GM21515 (cell line): ENCODE results near the gene MRGPRX2.

ENCODE experiments used
- ATAC-seq: cut with Tn5 transposase; IDR thresholded peaks from one replicate; pipeline ENCODE4 v1.9.1; 2021; ENCODE audit not compliant: unreplicated experiment

The MRGPRX2 gene

DNA sequence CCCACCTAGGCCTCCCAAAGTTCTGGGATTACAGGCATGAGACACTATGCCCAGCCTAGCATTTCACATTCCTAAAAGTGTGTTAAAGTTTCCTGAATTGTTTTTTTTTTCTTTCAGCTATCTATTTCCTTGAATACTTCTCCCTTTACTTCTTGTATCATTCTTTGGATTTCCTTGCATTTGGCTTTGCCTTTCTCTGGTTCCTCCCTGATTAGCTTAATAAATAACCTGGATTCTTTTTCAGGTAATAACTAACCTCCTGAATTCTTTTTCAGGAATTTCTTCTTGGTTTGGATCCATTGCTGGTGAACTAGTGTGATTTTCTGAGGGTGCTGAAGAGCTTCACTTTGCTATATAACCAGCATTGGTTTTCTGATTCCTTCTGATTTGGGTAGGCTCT, 47.9 kb downstream of the MRGPRX2 start:
- no peak for ATAC-seq
